Smooth muscle cell of trachea (primary cell): ENCODE data around the gene COMMD8. TPM values are rescaled to one million over a fixed set of nuclear protein-coding genes. Genes with fewer than 3 reads are reported as not detected.

Source experiments
- total RNA-seq: library from RNA; depleted of rRNA; stranded (reverse); fragments of >200 nt; gene quantifications from 2 replicates; pipeline ENCODE4 v1.2.1, GENCODE V29; 2014

COMMD8 gene
- 25.6 and 43.5 TPM in 2 replicates for total RNA-seq

GRCh38 chr4:47463235-47463956 lies at the start of gene COMMD8:
COMMD8 (minus strand) TSS chr4:47463702; CDS start chr4:47463651, 51 bp downstream.

DNA sequence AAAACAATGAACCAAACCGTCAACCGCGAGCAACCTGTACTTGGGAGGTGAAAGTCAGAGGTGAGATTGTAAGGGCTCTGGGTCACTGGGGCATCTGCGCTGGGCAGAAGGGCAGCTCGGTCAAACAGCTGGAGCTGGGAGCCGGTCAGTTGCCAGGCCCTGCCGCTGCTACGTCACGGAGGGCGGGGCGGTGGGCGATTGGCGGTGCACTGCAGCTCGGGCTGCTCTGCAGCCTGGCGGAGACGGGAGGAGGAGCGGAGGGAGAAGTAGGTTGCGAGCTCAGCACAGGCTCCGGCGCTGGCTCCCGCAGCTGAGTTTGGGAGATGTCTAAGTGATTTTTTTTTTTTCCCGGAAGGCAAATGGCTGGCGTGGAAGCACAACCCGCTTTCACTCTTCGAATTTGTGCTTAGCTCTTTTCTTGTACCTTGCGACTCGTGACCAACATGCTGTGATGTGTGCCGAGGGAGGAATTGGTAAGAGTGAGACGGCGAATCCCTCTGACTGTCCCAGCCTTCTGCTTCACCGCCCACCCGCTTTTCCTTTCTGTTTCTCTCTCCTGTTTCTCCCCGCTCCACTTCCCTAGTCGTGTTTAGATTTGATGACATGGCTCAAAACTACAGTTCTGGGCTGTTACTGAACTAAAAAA lies 21.7 kb upstream of the COMMD8 start, which contains the start of gene ATP10D:
TSS of gene ATP10D (plus strand) at position 229 of the 646 bp plus-strand sequence. CDS start 27,266 bp downstream, outside the sequence.

Other genes with a start within 250 kb of the COMMD8 start
- 25.3 and 33.1 TPM in 2 replicates for gene ATP10D, start 21.6 kb upstream of the COMMD8 start, total RNA-seq